ENCODE data around the gene EXD2.

- TF ChIP-seq, protein P1, sequence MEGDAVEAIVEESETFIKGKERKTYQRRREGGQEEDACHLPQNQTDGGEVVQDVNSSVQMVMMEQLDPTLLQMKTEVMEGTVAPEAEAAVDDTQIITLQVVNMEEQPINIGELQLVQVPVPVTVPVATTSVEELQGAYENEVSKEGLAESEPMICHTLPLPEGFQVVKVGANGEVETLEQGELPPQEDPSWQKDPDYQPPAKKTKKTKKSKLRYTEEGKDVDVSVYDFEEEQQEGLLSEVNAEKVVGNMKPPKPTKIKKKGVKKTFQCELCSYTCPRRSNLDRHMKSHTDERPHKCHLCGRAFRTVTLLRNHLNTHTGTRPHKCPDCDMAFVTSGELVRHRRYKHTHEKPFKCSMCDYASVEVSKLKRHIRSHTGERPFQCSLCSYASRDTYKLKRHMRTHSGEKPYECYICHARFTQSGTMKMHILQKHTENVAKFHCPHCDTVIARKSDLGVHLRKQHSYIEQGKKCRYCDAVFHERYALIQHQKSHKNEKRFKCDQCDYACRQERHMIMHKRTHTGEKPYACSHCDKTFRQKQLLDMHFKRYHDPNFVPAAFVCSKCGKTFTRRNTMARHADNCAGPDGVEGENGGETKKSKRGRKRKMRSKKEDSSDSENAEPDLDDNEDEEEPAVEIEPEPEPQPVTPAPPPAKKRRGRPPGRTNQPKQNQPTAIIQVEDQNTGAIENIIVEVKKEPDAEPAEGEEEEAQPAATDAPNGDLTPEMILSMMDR (conservative IDR thresholded peaks at IDR 0.05 in 1 of 2, IDR thresholded peaks at IDR 0.05 in 1 of 2; ENCODE audit: extremely low read depth in 1 of 2, insufficient read depth in 1 of 2, low read depth in 1 of 2, low read length in 2 of 2): no peak
- TF ChIP-seq EZH2 (IDR thresholded peaks at IDR 0.05; ENCODE audit: borderline replicate concordance, low read length): no peak
These were observed 34.9 kb downstream of the EXD2 start for GRCh38 chr14:69226178-69226577.
